HG02623 (cell line): ENCODE measurements around the gene NRF1.

ENCODE experiments used
- ATAC-seq: cut with Tn5 transposase; IDR thresholded peaks from one replicate; pipeline ENCODE4 v1.9.1; 2021; ENCODE audit warnings: moderate library complexity; ENCODE audit not compliant: unreplicated experiment

The NRF1 gene

DNA sequence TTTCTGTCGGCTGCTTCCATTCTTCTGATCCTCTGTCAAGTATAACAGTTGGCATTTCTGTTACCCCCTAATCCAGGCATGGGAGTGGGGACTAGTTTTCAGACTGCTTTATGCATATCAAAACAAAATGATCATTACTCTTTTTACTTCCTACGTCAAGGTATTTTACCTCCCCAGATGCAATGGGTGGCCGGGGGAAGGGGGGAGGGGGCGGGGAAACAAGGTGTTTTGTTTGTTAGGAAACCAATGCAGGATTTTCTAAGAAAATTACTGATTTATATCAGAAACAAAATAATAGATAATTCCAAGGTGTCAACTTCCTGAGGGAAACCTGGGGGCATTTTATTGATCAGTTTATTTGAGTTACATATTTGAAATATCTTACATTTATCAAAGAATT, 66.3 kb downstream of the NRF1 start:
- no peak for ATAC-seq

DNA sequence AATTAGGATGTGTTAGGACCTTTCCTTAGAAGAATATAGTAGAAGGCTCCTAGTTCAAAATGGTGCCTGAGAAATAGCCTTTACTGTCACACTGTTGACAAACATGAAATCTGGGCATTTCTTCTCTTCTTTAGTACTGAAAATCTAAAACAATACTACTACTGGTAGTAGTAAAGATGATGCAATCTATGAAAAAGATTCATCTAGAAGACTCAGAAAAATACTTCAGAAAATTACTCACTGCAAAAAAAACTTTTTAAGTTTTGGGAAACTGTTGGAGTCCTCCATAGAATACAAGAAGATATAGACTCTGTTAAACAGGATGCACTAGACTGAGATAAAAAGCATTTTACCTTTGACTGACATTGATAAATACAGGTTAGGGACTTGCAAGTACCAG, 67.1 kb downstream of the NRF1 start:
- no peak for ATAC-seq

DNA sequence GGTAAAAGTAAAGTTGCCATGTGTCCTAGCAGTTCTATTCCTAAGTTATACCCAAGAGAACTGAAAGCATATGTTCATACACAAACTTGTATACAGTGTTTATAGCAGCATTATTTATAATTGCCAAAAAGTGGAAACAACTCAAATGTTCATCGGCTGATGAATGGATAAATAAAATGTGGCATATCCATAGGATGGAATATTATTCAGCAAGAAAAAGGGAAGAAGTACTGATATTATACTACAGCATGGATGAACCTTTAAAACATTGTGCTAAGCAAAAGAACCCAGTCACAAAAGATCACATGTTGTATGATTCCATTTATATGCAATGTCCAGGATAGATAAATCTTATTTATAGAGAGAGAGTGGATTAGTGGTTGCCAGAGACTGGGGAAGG, 68.9 kb downstream of the NRF1 start:
- no peak for ATAC-seq

DNA sequence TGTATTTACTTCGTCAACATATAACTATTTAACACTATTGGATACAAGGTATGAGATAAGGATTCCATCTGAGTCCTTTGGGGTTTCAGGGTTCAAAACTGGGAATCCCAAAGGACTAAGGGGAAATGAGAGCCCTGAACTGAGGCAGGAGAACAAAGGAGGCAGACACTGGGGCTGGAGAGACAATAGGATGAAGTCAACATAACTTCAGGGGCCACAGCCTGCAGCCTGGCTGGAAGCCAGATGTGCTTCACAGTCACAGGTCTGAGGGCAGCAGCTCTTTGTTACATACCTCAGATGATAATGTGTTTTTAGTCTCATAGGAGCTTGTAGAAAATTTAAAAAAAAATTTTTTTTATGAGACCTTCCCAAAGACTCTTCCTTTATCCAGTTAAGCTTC, 73.3 kb downstream of the NRF1 start:
- ATAC-seq = no peak

DNA sequence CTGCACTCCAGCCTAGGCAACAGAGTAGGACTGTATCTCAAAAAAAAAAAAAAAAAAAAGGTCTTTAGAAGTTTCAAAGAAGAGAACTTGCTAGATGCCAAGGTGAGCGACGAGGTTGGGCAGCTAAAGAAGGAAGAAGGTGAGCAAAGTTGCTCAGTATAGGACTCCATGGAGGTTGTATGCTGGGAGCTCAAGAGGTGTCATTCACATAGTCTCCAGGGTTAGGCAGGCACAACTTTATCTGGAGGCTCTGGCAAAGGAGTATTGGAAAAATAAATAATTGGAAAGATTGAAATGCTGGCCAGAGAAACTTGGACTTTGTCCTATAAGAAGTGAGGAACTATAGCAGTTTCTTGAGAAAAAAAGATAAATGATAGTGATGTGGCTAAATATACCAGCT, 74.5 kb downstream of the NRF1 start:
- no peak for ATAC-seq

DNA sequence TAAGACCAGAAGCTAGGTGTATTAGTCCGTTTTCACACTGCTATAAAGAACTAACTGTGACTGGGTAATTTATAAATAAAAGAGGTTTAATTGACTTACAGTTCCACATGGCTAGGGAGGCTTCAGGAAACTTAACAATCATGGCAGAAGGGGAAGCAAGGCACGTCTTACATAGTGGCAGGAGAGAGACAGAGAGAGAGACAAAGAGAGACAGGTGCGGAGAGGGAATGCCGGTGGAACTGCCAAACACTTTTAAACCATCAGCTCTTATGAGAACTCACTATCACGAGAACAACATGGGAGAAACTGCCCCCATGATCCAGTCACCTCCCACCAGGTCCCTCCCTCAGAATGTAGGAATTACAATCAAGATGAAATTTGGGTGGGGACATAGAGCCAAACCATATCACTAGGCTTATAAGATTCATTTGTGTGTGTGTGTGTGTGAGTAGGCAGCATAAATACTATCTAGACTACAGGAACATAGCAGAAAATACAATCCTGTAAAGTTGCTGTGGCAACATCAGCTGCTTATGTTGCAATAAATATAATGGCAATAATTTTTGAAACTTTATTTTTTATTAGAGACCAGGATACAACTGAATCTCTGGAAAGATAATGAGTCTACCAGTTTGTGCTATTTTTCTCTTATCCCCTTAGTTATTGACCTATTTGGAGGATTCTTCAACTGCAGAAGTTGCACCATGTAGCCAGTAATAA, 77.1 kb downstream of the NRF1 start:
- ATAC-seq = no peak

DNA sequence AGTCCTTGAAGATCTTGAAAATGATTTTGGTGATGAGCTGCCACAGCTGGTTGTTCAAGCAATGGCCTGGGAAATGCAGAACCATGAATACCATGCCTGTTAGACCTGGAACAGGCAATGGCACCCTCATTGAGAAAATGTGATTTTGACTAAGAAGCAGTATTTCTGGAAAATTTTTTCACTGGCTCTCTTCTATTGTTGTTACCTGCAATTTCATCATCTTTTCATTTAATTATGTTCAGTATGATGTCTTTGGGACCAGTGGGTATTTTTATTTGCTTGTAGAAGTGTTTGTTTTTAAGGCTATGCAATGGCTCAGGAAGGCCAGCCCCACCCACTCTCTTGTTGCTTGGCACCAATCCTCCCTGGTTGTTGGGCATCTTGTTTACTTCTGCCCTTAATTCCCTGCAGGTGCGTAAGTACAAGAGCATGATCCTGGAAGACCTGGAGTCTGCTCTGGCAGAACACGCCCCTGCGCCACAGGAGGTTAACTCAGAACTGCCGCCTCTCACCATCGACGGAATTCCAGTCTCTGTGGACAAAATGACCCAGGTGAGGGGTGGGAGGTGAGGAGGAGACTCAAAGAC, 78.6 kb downstream of the NRF1 start:
- no peak for ATAC-seq

DNA sequence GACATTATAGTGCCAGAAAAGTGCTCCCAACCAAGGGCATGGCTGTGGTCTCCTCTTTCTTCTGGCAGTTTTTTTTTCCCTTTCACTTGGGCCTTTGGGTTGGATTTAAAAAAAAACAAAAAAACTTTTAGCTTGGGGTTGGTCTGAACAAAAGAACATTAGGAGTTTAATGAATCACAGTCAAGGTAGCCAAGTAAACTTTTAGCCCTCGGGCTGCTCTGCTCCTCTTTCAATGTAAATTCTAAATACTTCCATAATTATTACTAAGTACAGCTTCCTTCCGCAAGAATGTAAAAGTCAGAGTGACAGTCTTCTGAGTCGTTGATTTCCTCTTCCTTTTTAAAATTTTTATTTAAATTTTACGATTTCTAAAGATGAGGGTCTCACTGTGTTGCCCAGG, 79.2 kb downstream of the NRF1 start:
- no peak for ATAC-seq

DNA sequence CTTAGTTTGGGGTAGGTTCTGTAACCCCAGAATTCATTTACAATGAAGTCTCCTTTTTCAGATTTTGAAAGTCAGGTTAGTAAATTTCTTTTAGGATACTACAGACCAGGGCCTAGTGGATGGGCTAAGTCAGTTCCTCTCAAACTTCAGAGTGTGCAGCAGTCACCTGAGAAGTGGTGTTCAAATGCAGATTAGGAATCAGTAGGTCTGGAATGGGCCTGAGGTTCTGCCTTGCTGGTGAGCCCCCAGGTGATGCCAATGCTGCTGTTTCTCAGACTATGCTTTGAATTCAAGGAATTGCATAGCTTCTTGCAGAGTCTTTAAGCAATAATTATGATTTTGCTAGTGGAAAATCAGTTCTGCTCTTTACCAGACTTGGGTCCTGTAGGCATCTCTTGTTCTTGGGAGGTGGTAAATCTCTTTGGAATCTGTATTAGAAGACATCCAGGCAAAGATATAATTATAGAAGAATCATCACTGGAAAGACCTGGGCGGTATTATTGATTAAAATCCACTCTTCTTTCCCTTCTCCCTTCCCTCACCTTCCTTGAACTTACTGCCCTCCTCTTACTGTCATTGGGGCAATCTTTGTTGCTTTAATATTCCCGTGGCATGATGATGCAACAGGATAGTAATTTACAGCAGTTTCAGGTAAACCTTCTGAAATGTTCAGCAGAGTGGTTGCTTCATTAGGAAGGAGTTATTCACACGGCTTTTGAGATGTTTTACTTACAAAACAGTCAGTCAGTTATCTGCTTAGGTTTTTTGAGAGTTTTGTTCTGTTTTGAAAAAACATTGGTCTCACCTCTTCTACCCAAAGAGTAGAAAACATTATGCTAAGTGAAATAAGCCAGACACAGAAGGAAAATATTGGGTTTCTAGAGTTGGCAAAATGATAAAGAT, 87.2 kb downstream of the NRF1 start:
- ATAC-seq = no peak

DNA sequence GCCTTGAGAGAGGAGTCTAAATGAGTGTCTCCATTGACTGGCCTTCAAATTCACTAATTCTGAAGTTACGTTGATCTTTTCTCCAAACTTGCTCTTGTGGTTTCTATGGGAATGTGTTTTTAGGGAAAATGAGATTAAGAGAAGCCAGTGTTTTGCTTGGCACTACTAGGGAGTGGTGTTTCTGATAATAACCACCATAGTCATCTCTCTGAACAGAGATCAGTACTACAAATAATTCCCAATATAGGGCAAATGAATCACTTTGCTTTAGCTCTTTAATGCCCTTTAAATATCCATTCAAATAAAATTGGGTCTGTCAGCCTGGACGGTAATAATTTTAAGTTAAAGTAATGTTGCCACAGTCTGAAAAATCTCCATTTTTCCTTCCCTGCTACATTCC, 90.8 kb downstream of the NRF1 start:
- ATAC-seq = no peak

DNA sequence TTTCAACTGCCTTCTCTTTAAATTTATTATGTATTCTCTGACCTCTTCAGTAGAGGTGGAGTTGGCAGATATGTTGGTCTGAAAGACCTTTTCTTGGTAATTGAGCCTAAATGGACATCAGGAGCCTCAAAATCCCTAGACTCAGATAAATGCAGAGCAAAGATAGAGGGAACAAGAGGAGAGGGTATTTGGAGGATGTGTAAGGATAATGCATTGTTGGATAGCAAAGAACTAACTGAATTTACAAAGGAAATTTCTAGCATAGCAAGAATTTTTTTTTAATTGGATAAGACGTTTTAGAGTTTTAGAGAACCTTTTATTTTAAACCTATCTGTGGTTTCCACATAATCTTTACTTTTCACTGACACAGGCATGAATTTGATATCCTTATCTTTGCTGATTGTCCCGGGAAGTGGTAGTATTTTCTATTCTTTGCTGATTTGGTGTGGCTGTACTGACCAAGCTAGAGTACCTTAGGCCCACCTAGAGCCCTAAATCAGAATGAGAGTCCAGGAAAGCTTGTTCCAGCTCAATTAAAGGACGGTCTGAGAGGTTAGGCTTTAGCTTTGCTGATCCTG, 91.3 kb downstream of the NRF1 start:
- ATAC-seq = no peak

DNA sequence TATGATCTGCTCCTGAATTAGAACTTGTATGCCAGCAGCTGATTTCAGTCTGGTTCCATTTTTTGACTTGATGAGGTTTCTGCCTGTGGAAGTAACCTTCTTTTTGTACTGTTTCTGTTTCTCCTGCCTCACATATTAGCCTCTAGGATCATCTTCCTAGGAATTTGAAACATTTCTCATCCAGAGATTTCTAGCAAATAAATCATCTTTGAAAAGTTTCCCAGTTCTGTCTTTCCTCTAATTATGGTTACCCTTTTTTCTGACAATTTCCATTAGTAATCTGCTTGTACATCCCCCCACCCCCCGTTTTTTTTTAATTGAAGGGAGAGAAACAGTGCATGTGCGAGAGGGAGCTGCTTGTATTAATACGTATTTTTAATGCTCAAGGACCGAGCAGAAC, 92.2 kb downstream of the NRF1 start:
- ATAC-seq = no peak

DNA sequence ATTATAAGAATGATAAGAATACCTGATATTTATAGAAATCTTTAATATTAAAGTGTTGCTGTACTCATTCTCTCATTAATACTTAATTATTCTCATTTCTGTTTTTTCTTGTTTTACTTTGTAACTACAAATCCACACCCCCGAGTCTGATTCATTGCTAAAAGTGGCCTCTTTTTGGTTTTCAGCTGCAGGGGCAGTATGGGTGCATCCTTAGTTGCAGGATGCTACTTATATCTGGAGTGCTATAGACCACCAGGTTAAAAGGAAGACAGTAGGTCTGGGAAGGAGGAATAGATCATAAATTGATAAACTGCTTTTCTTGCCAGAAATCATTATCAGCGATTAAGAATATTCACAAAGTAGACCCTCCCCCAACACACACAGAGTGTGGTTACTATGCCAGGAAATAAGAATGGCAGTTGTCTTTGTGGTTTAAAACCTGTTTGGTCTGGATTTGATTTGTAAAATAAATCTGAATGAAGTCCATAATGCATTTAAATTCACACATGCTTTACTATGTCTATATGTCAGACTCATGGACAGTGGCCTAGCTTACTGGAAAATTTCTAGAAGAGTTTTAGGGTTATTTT, 96.5 kb downstream of the NRF1 start:
- ATAC-seq = no peak

DNA sequence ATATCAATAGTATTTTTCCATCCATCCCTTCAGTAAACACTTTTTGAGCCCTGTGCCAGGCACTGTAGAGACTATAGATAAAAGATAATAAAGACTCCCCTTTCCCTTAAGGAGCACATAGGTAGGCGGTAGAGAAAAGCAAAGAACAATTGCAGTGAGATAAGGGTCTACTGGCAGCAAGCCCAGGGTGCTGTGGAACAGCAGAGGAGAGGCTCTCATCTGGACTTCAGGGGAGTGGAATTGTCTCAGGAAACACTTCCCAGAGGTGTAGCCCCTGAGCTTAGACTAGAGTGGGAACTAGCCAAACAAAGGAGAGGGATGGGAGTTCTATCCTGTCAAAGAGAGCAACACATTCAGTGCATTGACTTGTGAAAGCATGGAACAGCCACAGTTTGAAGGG, 102.0 kb downstream of the NRF1 start:
- ATAC-seq = no peak

DNA sequence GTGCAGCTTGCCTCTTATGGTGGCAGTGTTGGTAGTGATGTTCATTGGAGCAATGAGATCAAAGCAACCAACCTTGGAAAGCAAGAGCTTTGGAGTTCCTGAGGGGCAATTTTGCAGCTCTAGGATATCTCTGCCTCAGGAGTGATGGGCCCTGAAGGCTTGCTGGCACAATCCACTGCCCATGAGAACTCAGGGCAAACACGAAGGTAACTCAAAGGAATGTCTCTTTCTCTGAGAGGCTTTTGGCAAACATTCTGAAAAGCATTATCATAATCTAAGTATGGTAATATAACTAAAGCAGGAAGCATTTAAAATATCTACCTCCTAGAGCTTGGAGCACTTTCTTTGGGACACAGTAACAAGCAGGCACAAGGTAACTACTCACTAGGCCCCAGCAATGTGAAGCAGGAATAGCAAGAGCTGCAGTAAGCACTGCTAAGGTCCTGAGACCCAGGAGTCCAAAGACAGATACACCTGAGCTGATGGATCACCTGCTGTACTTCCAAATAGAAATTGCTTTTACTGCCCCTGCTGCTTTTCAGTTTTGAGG, 103.1 kb downstream of the NRF1 start:
- ATAC-seq = no peak

DNA sequence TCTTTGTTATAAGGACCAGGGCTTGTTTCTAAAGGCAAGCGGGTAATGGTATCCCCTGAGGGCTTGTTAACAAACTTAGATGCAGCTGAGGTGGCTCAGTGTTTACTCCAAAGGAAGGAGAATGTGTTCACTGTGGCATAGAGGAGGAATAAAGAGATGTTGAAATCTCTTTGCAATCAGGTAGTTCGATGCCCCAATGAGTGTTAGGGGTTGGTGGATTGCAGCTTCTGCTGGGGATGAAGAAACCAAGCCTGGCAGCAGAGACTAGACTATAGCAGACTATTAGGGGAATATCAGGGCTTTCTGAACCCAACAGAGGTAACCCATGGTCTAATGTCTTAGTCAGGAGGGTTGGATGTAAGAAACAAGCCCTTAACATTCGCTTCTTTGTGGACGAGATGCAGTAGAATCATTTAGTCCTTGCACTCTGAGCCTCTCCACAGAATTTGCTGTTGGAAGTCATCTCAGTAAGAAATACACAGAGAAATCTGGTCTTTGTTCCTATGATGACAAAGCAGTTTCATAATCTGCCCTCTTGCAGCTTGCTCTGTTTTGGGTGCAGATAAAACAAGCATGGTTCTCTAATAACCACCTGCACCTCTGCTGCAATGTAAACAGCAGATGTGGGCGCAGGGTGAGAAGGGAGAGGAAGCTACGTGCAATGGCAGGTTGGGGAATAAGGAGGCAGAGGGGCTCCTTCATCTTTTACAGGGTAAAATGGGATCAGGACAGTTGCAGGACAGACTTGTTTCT, 108.6 kb downstream of the NRF1 start:
- ATAC-seq = no peak

DNA sequence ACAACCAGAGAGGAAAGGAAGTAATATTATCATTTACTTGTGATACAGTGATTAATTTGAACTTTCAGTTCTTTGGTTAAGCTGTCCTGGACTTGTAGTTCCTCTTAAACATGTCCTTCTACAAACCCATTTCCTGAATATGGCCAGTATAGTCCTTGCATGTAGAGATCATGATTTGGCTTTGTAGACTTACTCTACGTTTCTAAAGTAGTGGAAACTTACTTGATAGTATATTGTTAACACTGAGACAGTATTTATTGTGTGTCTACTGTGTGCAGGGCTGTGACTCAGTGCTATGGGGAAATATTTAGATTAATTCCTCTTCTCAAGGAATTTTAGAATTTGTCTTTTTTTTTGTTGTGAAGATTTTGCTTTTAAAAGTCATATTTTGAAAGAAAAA, 109.5 kb downstream of the NRF1 start:
- ATAC-seq = no peak

DNA sequence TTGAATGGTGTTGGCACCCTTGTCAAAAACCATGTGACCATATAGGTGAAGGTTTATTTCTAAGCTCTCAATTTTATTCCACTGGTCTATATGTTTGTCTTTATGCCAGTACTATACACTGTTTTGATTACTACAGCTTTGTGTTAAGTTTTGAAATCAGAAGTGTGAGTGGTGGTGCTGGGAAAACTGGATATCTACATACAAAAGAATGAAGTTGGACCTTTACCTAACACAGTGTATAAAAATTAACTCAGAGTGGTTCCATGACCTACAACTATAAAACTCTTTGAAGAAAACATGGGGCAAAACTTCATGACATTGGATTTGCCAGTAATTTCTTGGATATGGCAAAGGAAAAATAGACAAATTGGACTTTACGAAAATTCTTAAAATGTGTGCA, 112.2 kb downstream of the NRF1 start:
- no peak for ATAC-seq

DNA sequence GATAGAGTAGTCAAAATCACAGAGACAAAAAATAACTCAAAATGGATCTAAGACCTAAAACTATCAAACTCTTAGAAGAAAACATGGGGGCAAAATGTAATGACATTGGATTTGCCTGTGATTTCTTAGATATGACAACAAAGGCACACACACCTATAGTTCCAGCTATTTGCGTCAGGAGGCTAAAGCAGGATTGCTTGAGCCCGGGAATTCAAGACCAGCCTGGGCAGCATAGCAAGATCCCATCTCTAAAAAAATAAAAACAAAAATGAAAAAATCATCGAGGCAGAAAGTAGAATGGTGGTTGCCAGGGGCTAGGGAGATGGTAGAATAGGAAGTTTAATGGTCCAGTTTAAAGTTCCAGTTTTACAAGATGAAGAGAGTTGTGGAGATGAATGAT, 113.3 kb downstream of the NRF1 start:
- no peak for ATAC-seq

DNA sequence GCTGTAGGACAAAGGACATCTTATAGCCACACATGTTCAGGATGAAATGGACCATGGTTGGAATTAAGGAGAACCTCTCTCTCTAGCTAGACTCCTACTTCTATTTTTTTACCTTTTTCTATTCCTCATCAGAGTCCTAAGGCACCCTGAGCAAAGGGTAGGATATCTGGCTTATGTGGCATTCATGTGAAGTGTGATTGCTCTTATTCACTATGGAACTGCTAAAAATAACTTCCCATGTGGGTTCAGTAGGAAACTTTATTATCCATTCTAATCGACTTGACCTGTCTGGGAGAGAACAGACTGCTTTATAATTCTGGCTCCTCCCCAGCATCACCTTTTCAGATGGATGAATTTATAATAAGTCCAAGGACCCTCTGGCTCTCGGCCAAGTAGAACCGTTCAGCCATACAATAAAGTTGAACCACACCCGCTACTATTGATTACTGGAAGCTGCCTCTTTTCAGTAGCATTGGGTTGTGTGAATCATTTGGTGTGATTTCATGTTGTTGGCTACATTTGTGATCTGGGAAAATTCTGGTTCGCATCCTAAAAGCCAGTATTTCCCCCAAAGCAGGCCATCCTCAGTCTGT, 117.5 kb downstream of the NRF1 start:
- ATAC-seq = no peak
